NT2/D1 (cell line): ENCODE results near the gene BICDL1.

Source experiments
- SUZ12 ChIP-seq: IDR thresholded peaks from 2 replicates; pipeline ENCODE4 v1.6.1; 2011; ENCODE audit not compliant: insufficient read length, insufficient read depth; ENCODE audit errors: extremely low read depth
- YY1 ChIP-seq: IDR thresholded peaks from 2 replicates; pipeline ENCODE4 v1.6.1; 2011; ENCODE audit not compliant: insufficient read length, insufficient read depth
- ZNF274 ChIP-seq: IDR thresholded peaks from 2 replicates; pipeline ENCODE4 v1.6.1; 2011; ENCODE audit warnings: mild to moderate bottlenecking, low read depth, low read length

- TF ChIP-seq SUZ12 (no peak), YY1 (no peak), ZNF274 (no peak)
Measured at GRCh38 chr12:120086801-120087621, 98.0 kb downstream of the BICDL1 start.
